ENCODE data around the gene MBD3L4. TPM values are rescaled to one million over a fixed set of nuclear protein-coding genes. Genes with fewer than 3 reads are reported as not detected.
"Not testable (repeated sequence)": the region's sequence is repeated elsewhere in the genome, so short reads cannot be mapped to it uniquely, and the experiment has no call there.

MBD3L4 gene
- polyA plus RNA-seq (not detected in 3 replicates), polyA minus RNA-seq (not detected in 3 replicates)
- not detected for polyA plus RNA-seq (2011; ENCODE audit: low read depth)
- polyA plus RNA-seq (2011; cell fraction: cytosol; rRNA removed): not detected in 2 replicates
- not detected in 2 replicates for polyA plus RNA-seq (2011; cell fraction: nucleus; rRNA removed)
- polyA plus RNA-seq (2012; ENCODE audit: low replicate concordance): not detected in 2 replicates
- polyA minus RNA-seq (2011; cell fraction: cytosol; rRNA and poly(A)+ RNA removed): not detected
- polyA minus RNA-seq (2011; cell fraction: nucleus; rRNA and poly(A)+ RNA removed): not detected in 2 replicates

- dilution Hi-C loops (cut with MboI; ENCODE audit: extremely low pct_ligation_motif_present, low sequenced_read_pairs); FAIRE-seq; H3K27ac ChIP-seq (ENCODE audit: control insufficient read depth, insufficient read depth, low read length); H3K9ac ChIP-seq (ENCODE audit: control insufficient read depth, extremely low read depth, insufficient read depth, low read length); DNase-seq (ENCODE audit: low read depth, low spot score); H3K9me1 ChIP-seq (ENCODE audit: control insufficient read depth, extremely low read depth, insufficient read depth, low read length); H3K36me3 ChIP-seq (ENCODE audit: control insufficient read depth in 2 of 2, extremely low read depth in 1 of 2, insufficient read depth in 2 of 2, low read length in 2 of 2); H3K4me1 ChIP-seq (ENCODE audit: control insufficient read depth, extremely low read depth, insufficient read depth, low read length); H3K79me2 ChIP-seq (ENCODE audit: control insufficient read depth, insufficient read depth, low read length); H4K20me1 ChIP-seq (ENCODE audit: control insufficient read depth, extremely low read depth, insufficient read depth, low read length); H3K4me3 ChIP-seq (ENCODE audit: control insufficient read depth in 2 of 3, extremely low read depth in 1 of 3, insufficient read depth in 2 of 3, low read depth in 1 of 3, low read length in 3 of 3); H2AFZ ChIP-seq (ENCODE audit: control insufficient read depth, low read length); H3K9me3 ChIP-seq (ENCODE audit: control insufficient read depth, low read depth, low read length); H3K27me3 ChIP-seq (ENCODE audit: control insufficient read depth, extremely low read depth, insufficient read depth, low read length); H3K4me2 ChIP-seq (ENCODE audit: control insufficient read depth, extremely low read depth, insufficient read depth, low read depth, low read length): not testable (repeated sequence)
These were observed at the start of gene MBD3L4 for GRCh38 chr19:7040079-7040478. Gene MBD3L4 (minus strand): TSS chr19:7040179. CDS start chr19:7040144, 35 bp downstream.

GRCh38 chr19:7088999-7089398, 49.0 kb upstream of the MBD3L4 start:
- H3K4me3 ChIP-seq (ENCODE audit: control insufficient read depth in 2 of 3, extremely low read depth in 1 of 3, insufficient read depth in 2 of 3, low read depth in 1 of 3, low read length in 3 of 3): no peak overlapping the region
- dilution Hi-C loops (cut with MboI; ENCODE audit: extremely low pct_ligation_motif_present, low sequenced_read_pairs): no loop called here
- H4K20me1 ChIP-seq (ENCODE audit: control insufficient read depth, extremely low read depth, insufficient read depth, low read length): no peaks in the 10 kb centered on the region
- no peak overlapping the region for H3K27ac ChIP-seq (ENCODE audit: control insufficient read depth, insufficient read depth, low read length)
- FAIRE-seq: no peak
- no peak overlapping the region for H2AFZ ChIP-seq (ENCODE audit: control insufficient read depth, low read length)
- H3K27me3 ChIP-seq (ENCODE audit: control insufficient read depth, extremely low read depth, insufficient read depth, low read length): no peaks in the 10 kb centered on the region
- H3K79me2 ChIP-seq (ENCODE audit: control insufficient read depth, insufficient read depth, low read length): no peaks in the 10 kb centered on the region
- DNase-seq (ENCODE audit: low read depth, low spot score): no peak
- peaks cover 18% of the 10 kb centered on the region for H3K9me3 ChIP-seq (ENCODE audit: control insufficient read depth, low read depth, low read length)
- peaks cover 1 to 6% of the 10 kb centered on the region in 2 experiments for H3K36me3 ChIP-seq (ENCODE audit: control insufficient read depth in 2 of 2, extremely low read depth in 1 of 2, insufficient read depth in 2 of 2, low read length in 2 of 2)
- TF ChIP-seq CTCF (optimal IDR thresholded peaks at IDR 0.05 in 1 of 3, IDR thresholded peaks at IDR 0.05 in 1 of 3, conservative IDR thresholded peaks at IDR 0.05 in 1 of 3; ENCODE audit: extremely low read depth in 1 of 3, insufficient read depth in 2 of 3, low read length in 3 of 3) (no peak), EZH2 (IDR thresholded peaks at IDR 0.05; ENCODE audit: low read length) (no peak)
- no peaks in the 10 kb centered on the region for H3K4me1 ChIP-seq (ENCODE audit: control insufficient read depth, extremely low read depth, insufficient read depth, low read length)
- H3K9ac ChIP-seq (ENCODE audit: control insufficient read depth, extremely low read depth, insufficient read depth, low read length): no peak overlapping the region
- no peaks in the 10 kb centered on the region for H3K9me1 ChIP-seq (ENCODE audit: control insufficient read depth, extremely low read depth, insufficient read depth, low read length)
- no peak overlapping the region for H3K4me2 ChIP-seq (ENCODE audit: control insufficient read depth, extremely low read depth, insufficient read depth, low read depth, low read length)

Measured in keratinocyte (primary cell).